ENCODE results near the gene LINGO3.

Gene LINGO3

GRCh38 chr19:2339644-2340310 is 31.8 kb upstream of the LINGO3 start:
- no peak for DNase-seq (ENCODE audit: low read depth in 2 of 2)

DNA sequence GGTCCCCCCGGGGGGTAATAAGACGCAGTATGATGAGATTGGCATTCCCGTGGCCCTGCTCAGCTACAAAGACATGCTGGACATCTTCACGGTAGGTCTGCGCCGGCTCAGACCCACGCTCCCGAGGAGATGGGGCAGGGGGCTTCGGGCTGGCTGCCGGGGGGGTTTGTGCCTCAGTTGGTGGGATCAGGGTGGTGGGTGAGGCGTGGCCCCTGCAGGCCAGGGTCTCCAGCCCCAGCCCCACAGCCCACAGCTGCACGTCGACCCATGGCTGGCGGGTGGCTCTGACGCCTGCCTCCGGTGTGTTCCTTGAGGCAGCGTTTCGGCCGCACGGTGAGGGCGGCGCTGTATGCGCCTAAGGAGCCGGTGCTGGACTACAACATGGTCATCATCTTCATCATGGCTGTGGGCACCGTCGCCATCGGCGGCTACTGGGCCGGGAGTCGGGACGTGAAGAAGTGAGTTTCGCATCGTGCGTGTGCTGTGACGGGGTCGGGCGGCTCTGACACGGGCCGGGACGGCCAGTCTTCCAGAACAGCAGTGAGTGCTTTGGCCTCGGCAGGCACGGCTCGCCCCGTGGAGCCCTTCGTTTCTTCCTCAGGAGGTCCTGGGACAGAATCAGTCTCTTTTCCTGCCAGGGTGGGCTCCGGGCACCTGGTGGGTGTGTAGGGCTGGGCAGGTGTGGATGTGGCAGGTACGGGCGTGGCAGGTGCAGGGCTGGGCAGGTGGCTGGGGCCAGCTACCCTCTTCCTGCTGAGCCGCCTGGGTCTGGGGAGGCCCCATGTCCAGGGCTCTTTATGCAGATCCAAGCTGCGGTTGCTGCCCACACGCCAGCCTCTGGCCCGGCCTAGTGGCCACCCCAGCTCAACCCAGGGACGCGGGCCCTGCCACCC is 31.0 kb upstream of the LINGO3 start:
- DNase-seq (ENCODE audit: low read depth in 2 of 2): no peak

- DNase-seq (ENCODE audit: low read depth in 2 of 2): no peak
These were observed 30.2 kb upstream of the LINGO3 start for GRCh38 chr19:2338055-2338615.

DNA sequence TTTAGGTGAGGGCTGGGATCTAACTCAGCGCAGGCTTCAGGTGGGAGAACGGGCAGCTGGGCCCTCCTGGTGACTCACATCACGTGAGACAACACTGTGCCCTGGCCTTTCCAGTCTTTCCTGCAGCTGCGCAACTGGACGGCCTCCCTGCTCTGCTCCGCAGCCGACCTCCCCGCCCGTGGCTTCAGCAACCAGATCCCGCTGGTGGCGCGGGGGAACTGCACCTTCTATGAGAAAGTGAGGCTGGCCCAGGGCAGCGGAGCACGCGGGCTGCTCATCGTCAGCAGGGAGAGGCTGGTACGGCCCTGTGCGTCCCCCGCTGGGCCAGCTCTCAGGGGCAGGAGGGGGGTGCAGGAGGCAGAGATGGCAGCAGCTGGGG is 29.4 kb upstream of the LINGO3 start:
- DNase-seq (ENCODE audit: low read depth in 2 of 2): no peak

GRCh38 chr19:2336528-2337328 is 28.8 kb upstream of the LINGO3 start:
- no peak for DNase-seq (ENCODE audit: low read depth in 2 of 2)

DNA sequence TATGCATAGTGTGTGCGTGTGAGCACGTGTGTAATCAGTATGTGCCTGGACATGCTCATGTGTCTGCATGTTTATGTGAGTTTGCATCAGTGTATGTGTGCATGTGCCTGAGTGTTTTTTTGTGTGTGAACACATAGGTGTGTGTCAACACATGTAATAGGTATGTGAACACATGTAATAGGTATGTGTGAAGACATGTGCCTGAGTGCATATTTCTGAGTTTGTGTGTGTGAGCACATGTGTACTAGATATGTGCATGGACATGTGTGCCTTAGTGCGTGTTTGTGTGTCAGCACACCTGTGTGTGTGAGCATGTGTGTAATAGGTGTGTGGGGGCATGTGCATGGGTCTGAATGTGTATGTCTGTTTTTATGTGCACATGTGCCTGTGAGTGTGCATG is 27.9 kb upstream of the LINGO3 start:
- DNase-seq (ENCODE audit: low read depth in 2 of 2): no peak

- DNase-seq (ENCODE audit: low read depth in 2 of 2): no peak
These were observed 27.3 kb upstream of the LINGO3 start for GRCh38 chr19:2334986-2335846.

DNA sequence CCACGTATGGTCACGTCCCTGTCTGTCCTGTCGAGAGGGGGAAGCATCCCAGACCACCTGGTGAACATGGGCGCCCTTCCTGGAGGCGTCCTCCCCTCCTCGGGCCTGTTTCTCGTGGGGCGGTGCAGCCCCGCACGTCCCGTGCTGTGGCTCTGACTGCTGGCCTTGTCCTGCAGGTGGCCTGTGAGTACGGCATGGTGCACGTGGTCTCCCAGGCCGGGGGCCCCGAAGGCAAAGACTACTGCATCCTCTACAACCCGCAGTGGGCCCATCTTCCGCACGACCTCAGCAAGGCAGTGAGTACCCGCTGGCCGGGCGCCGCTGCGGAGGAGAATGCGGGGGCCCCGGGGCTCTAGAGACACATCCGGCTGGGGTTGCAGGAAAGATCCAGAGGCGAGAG is 26.5 kb upstream of the LINGO3 start:
- DNase-seq (ENCODE audit: low read depth in 2 of 2): no peak

DNA sequence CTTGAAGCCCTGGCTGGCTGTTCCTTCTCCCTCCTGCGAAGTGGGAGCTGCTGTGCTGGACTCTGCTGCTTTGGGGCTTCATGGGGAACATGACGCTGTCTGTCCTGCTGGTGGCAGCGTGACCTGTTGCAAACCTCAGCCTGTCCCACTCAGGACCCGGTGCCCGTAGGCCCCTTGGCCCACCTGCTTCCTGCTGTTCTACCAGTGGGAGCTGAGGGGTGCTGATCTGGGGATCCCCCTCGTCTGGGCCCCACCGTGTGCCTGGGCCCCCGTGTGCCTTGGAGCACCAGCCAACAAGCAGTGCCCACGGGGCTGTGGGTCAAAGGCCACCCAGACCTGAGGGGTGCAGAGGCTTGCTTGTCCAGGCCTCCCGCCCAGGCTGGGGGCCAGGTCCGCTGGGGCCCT is 25.9 kb upstream of the LINGO3 start:
- DNase-seq (ENCODE audit: low read depth in 2 of 2): no peak

DNA sequence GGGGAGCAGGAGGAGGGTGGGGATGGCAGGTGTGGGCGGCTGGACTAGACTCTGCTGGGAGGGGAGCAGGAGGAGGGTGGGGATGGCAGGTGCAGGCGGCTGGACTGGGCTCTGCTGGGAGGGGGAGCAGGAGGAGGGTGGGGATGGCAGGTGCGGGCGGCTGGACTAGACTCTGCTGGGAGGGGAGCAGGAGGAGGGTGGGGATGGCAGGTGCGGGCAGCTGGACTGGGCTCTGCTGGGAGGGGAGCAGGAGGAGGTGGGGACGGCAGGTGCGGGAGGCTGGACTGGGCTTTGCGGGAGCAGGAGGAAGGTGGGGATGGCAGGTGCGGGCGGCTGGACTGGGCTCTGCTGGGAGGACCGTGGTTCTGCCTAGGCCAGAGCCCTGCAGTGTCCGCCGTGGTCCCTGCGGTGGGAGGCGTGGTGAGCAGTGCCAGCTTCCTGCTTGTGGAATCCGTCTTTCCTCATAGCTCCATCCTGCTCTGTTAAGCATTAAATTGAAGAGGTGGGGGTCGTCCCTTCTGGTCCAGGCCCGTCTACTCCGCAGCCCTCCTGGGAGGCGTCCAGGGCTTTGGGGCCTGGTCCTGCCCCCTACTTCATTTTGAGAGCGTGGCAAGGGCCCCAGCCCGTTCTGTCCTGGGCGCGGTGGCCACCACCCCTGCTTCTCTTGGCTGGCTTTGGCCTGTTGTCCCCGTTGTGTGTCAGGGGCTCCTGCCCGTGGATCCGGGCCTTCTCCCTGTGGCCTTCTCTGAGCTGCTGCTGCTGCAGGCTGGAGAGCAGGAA is 25.3 kb upstream of the LINGO3 start:
- DNase-seq (ENCODE audit: low read depth in 2 of 2): no peak

DNA sequence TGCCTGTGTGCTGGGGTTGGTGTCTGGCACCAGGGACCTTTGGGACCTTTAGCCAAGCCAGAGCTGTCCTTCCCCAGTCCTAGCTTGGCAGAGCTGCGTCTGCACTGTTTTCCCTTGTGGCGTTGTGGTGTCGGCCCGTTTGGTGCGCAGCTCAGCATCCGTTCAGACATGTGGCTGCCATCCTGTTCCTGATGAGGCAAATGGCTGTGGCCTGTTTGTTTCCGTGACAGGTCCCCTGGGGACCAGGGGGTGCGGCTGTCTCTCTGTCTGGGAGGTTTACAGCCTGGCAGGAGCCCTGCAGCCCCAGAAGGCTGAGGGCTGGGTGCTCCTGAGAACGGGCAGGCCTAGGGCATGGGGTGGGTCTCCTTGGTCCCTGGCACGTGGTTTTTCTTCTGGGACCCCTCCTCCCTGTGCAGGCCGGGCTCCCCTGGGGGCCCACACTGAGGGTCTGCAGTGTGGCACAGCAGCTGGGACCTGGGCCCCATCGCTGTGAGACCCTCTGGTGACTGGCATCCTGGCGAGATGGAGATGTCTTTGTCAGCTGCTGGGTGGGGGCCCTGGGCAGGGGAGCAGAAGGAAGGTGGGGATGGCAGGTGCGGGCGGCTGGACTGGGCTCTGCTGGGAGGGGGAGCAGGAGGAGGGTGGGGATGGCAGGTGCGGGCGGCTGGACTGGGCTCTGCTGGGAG is 24.5 kb upstream of the LINGO3 start:
- DNase-seq (ENCODE audit: low read depth in 2 of 2): no peak

GRCh38 chr19:2331601-2332246 is 23.8 kb upstream of the LINGO3 start:
- no peak for DNase-seq (ENCODE audit: low read depth in 2 of 2)

DNA sequence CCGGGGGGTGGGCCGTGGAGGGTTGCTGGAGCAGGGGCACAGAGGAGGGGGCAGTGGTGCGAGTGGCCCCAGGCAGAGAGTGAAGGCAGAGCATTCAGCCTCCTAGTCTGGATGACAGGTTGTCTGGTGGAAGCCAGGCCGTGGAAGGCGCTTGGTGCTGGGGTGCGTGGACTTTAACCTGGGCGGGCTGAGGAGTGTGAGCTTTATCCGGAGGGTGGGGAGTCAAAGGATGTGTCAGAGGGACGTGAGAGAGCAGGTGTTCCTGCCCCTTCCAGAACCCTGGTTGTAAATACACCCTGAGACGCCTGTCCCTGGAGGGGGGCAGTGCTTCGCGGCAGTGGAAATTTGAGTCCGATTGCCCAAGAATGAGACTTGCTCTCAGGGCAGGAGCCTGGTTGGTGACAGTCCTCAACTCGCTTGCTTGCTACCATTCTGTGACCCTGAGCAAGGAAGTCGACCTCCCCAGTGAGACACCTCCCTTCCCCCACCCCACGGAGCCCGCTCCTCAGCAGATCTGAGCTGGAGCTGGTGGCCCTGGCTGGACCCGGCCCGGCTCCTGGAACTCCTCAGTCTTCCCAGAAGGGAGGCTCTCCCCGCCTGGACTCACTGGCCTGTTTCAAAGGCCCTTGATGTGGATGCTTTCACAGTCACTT is 22.8 kb upstream of the LINGO3 start:
- DNase-seq (ENCODE audit: low read depth in 2 of 2): no peak

DNA sequence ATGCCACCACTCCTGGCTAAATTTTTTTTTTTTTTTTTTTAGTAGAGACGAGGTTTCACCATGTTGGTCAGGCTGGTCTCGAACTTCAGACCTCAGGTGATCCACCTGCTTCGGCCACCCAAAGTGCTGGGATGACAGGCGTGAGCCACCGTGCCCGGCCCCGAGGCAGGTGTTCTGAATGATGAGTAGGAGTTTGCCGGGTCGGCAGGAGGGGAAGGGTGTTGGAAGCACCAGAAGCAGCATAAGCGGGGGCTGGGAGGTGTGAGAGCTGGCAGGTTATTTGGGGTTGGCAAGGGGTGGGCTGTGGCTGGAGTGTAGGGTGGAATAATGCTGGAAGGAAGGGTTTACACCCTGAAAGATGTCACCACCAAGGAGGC is 22.3 kb upstream of the LINGO3 start:
- no peak for DNase-seq (ENCODE audit: low read depth in 2 of 2)

- no peak for DNase-seq (ENCODE audit: low read depth in 2 of 2)
These were observed 21.6 kb upstream of the LINGO3 start for GRCh38 chr19:2329501-2329916.

- DNase-seq (ENCODE audit: low read depth in 2 of 2): no peak
These were observed 21.2 kb upstream of the LINGO3 start for GRCh38 chr19:2329149-2329478.

DNA sequence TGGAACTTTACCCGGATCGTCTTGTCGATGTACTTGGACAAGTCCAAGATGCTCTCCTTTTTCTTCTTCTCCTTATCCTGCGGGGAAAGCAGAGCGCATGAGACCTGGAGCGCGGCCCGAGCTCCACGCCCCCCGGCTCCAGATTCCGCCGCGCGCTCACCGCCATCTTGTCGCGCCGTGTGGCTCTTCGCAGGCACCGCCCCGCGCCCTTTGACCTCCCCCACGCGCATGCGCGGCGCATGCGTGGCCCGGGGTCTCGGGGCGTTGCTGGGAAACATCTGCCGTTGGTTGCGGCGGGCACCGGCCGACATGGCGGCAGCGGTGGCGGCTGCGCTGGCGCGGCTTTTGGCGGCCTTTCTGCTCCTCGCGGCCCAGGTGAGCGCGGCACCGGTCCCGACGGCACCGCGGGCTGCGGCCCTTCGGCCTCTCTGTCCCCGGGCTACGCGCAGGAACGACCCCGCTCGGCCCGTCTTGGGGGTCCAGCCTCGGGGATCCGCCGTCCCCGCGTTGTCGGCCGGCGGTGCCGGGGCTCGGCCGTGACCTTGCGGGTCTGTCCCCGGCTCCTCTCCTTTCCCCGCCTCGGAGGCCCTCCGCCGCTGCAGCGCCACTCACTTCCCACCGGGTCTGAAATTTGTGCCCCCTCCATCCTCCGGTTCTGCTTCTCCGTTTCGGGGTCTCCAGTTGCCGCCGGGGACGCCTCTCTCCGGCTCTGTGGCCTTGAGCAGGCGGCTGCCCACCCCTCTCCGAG is 20.6 kb upstream of the LINGO3 start, which contains the start of the genes LSM7 and SPPL2B:
TSS of gene LSM7 (minus strand) at position 186 of the 748 bp plus-strand sequence. CDS start at position 166, 20 bp downstream.
TSS of gene SPPL2B (plus strand) at position 284 of the 748 bp plus-strand sequence. CDS start at position 310, 26 bp downstream.
- peak; percentile 85 to 86 for DNase-seq (ENCODE audit: low read depth in 2 of 2)

Measured in stimulated activated CD4-positive, alpha-beta T cell treated with anti-CD3 and anti-CD28 coated beads, Interleukin-12 subunit alpha, Interleukin-12 subunit beta, amount 100 ng/mL, for 24 hours (primary cell).